ENCODE results near the gene EXOC3L4. TPM values are rescaled to one million over a fixed set of nuclear protein-coding genes. Genes with fewer than 3 reads are reported as not detected.
"Not testable (repeated sequence)": the region's sequence is repeated elsewhere in the genome, so short reads cannot be mapped to it uniquely, and the experiment has no call there.

The EXOC3L4 gene
- total and polyA plus RNA-seq, 2 of the 8 experiments (the other 6 are each of a cell fraction or from before 2014, with no cell fraction given): 0.45 to 0.57 TPM

GRCh38 chr14:103119527-103119926 lies 25.0 kb downstream of the EXOC3L4 start:
- H3K9ac ChIP-seq (replicated peaks in 1 of 4; ENCODE audit: extremely low read depth in 1 of 4, low read depth in 3 of 4, low read length in 3 of 4); H2BK12ac ChIP-seq (ENCODE audit: low read depth, low read length); H2BK20ac ChIP-seq (ENCODE audit: low read length); H2BK15ac ChIP-seq (ENCODE audit: low read length); H2BK120ac ChIP-seq (replicated peaks; ENCODE audit: low read depth, low read length); H3K4ac ChIP-seq (replicated peaks; ENCODE audit: insufficient read length, low read depth, low read length); H3K4me2 ChIP-seq (ENCODE audit: insufficient read depth in 1 of 2, low read depth in 2 of 2, low read length in 2 of 2); H3K36me3 ChIP-seq (ENCODE audit: control insufficient read depth in 2 of 4, insufficient read depth in 4 of 4, low read length in 3 of 4); H3K27ac ChIP-seq (ENCODE audit: low read depth, low read length); H3K23me2 ChIP-seq (ENCODE audit: low read depth, low read length); H3K79me2 ChIP-seq (ENCODE audit: control insufficient read depth in 1 of 2, insufficient read depth in 2 of 2, low read length in 2 of 2); H3K56ac ChIP-seq (replicated peaks; ENCODE audit: insufficient read length, low read depth, low read length); H4K8ac ChIP-seq (ENCODE audit: extremely low read depth, insufficient read depth, low read length); H2AFZ ChIP-seq (ENCODE audit: low read length); FAIRE-seq; H3K4me3 ChIP-seq (ENCODE audit: extremely low read depth in 1 of 4, insufficient read depth in 2 of 4, low read depth in 3 of 4, low read length in 4 of 4); DNase-seq (ENCODE audit: low read depth in 1 of 2, low spot score in 2 of 2); H3K23ac ChIP-seq (ENCODE audit: insufficient read length); H3K14ac ChIP-seq (ENCODE audit: insufficient read length); H2AK5ac ChIP-seq (ENCODE audit: low read depth, low read length); H2BK5ac ChIP-seq (ENCODE audit: low read depth, low read length); H4K5ac ChIP-seq (ENCODE audit: insufficient read length, low read depth, low read length); H4K91ac ChIP-seq (replicated peaks; ENCODE audit: insufficient read length, low read length); H3K79me1 ChIP-seq (ENCODE audit: low read depth, low read length); H3K9me3 ChIP-seq (ENCODE audit: insufficient read depth in 2 of 2, low read depth in 1 of 2, low read length in 1 of 2); H4K20me1 ChIP-seq (replicated peaks in 1 of 2; ENCODE audit: control insufficient read depth in 1 of 2, insufficient read depth in 2 of 2, low read length in 2 of 2); H3K18ac ChIP-seq (ENCODE audit: extremely low read depth, low read length); POLR2A ChIA-PET (ENCODE audit: partially characterized antibody): not testable (repeated sequence)
- Histone ChIP-seq H3K27me3 (replicated peaks in 1 of 4; ENCODE audit: control insufficient read depth in 3 of 4, extremely low read depth in 1 of 4, insufficient read depth in 3 of 4, low read length in 3 of 4) (peaks cover 0 to 15% (median 8%) of the 10 kb centered on the region in 4 experiments; a peak in 6 of 7 replicates), H3K4me1 (replicated peaks in 1 of 4; ENCODE audit: control insufficient read depth in 3 of 4, insufficient read depth in 4 of 4, low read length in 3 of 4) (peaks cover 0 to 25% (median 20%) of the 10 kb centered on the region in 4 experiments; a peak in 6 of 7 replicates)
- 88% methylated on average over 8 of the region's 8 CpGs; no CpG with 5 or more reads in 1 of the 2 experiments for WGBS, 2 experiments (ENCODE audit: extremely low coverage in 1 of 2, insufficient coverage in 1 of 2, insufficient read length in 1 of 2, insufficient replicate concordance in 2 of 2, low coverage in 1 of 2, low lambda C conversion rate in 2 of 2, missing lambda C conversion rate in 1 of 2)
- CTCF ChIA-PET (ENCODE audit: partially characterized antibody): interaction anchor here (0.9 to 18.4 kb wide), 5 partner anchors 9 to 42 kb away, joined by 3 to 276 read pairs (median 5); no protein-coding TSS in a partner anchor

Data from H1 (cell line).